Panc1 (cell line): ENCODE measurements around the gene SNAP23. TPM values are rescaled to one million over a fixed set of nuclear protein-coding genes. Genes with fewer than 3 reads are reported as not detected.
A peak's percentile ranks its signal among the peaks of the same experiment; 100 is the strongest.

Experiments
- ATAC-seq: fragments of 200-7000 bp; cut with Tn5 transposase; 2 replicates; pipeline ENCODE4 v1.9.1; 2020; ENCODE audit warnings: mild to moderate bottlenecking, moderate library complexity
- BruUV-seq: library from RNA; stranded (reverse); fragments of 400-500 nt; replicated peaks from 2 replicates; lab custom pipeline; 2021; lab: Mats Ljungman, UMichigan
- CTCF ChIA-PET: fragments of 300-600 bp; sonication (Branson Sonifier 250); formaldehyde crosslinking; loops from one replicate; lab custom pipeline; 2022; ENCODE audit warnings: antibody characterized with exemption; lab: Charles Lee
- POLR2A ChIA-PET: fragments of 300-600 bp; sonication (Branson Sonifier 250); formaldehyde crosslinking; loops from one replicate; lab custom pipeline; 2022; ENCODE audit warnings: antibody characterized with exemption; lab: Charles Lee
- DNase-seq: peaks from one replicate; pipeline ENCODE4 v3.0.0-alpha.2; 2010; ENCODE audit warnings: low read depth, low spot score
- H3K27ac ChIP-seq: 2 replicates; pipeline ENCODE4 v1.5.1; 2011; ENCODE audit warnings: mild to moderate bottlenecking, low read length, inconsistent platforms
- H3K27me3 ChIP-seq: fragments of 200-500 bp; sonication (Bioruptor generic); 2 replicates; pipeline ENCODE4 v1.6.0; 2014; ENCODE audit warnings: low read length, inconsistent platforms; ENCODE audit not compliant: control insufficient read depth, insufficient read depth
- H3K36me3 ChIP-seq: fragments of 200-500 bp; sonication (Bioruptor generic); 2 replicates; pipeline ENCODE4 v1.5.1; 2014; ENCODE audit warnings: inconsistent platforms, mild to moderate bottlenecking, low read length, moderate library complexity; ENCODE audit not compliant: control insufficient read depth, insufficient read depth
- H3K4me1 ChIP-seq: 2 replicates; pipeline ENCODE4 v1.5.1; 2011; ENCODE audit warnings: inconsistent platforms, mild to moderate bottlenecking, low read length, moderate library complexity; ENCODE audit not compliant: control insufficient read depth, insufficient read depth
- H3K4me3 ChIP-seq, 2 experiments: 2 replicates each; pipeline ENCODE4 v1.5.1; 2011 to 2012; ENCODE audit warnings: low read depth in 2 of 2, low read length in 2 of 2, mild to moderate bottlenecking in 2 of 2, inconsistent platforms in 1 of 2, moderate library complexity in 1 of 2
- H3K9me3 ChIP-seq: fragments of 200-500 bp; sonication (Bioruptor generic); 2 replicates; pipeline ENCODE4 v1.5.1; 2014; ENCODE audit warnings: low read depth, mild to moderate bottlenecking, inconsistent platforms, low read length, moderate library complexity; ENCODE audit not compliant: control insufficient read depth, insufficient read depth
- CTCF ChIP-seq: fragments of 450-650 bp; IDR thresholded peaks from 2 replicates; pipeline ENCODE4 v1.5.1; 2017; ENCODE audit warnings: mild to moderate bottlenecking
- POLR2AphosphoS5 ChIP-seq: IDR thresholded peaks from 2 replicates; pipeline ENCODE4 v1.6.1; 2012; ENCODE audit warnings: mild to moderate bottlenecking, low read depth, low read length, moderate library complexity
- REST ChIP-seq, 2 experiments: IDR thresholded peaks; 2 replicates each; pipeline ENCODE4 v1.6.1; 2011 to 2012; ENCODE audit warnings: low read depth in 2 of 2, control low read depth in 1 of 2, low read length in 1 of 2, mild to moderate bottlenecking in 1 of 2, moderate library complexity in 1 of 2; ENCODE audit not compliant: insufficient read depth in 1 of 2
- SIN3A ChIP-seq: IDR thresholded peaks from 2 replicates; pipeline ENCODE4 v1.6.1; 2012; ENCODE audit warnings: low read depth, mild to moderate bottlenecking, low read length, moderate library complexity, borderline replicate concordance; ENCODE audit not compliant: insufficient read depth
- TCF7L2 ChIP-seq: IDR thresholded peaks from 2 replicates; pipeline ENCODE4 v1.6.1; 2011; ENCODE audit warnings: mild to moderate bottlenecking, low read depth, low read length, inconsistent platforms
- in situ Hi-C: cut with HindIII; loops from 2 replicates; pipeline ENCODE4 v1.10.0; 2016; ENCODE audit warnings: low sequenced_read_pairs, low pct_unique_long_range_greater_than_20kb
- intact Hi-C: fragments of 100-400 bp; cut with micrococcal nuclease; formaldehyde crosslinking; loops from one replicate; pipeline ENCODE4 v1.10.0; 2022; ENCODE audit not compliant: unreplicated experiment
- total RNA-seq: library from RNA; stranded (reverse); gene quantifications from one replicate; pipeline ENCODE4 v1.2.1, GENCODE V29; 2021; ENCODE audit not compliant: unreplicated experiment

The SNAP23 gene
- total RNA-seq, 1 experiment from 2014 or later = 48.9 TPM

- intact Hi-C loops (no loop called here), in situ Hi-C loops (no loop called here)
- H3K4me1 ChIP-seq = peaks cover 27% of the 10 kb centered on the region
- H3K9me3 ChIP-seq = no peaks in the 10 kb centered on the region
- peaks cover 3% of the 10 kb centered on the region for H3K36me3 ChIP-seq
- peak; percentile 97 for ATAC-seq
- no peaks in the 10 kb centered on the region for H3K27me3 ChIP-seq
- BruUV-seq = no TSS peak
- peak; percentile 47 for DNase-seq
- TF ChIP-seq SIN3A (peak; percentile 97), TCF7L2 (no peak), REST (IDR thresholded peaks at IDR 0.05; ENCODE audit: insufficient read depth in 1 of 2, low read depth in 2 of 2, low read length in 1 of 2) (no peak; a peak in 1 of 4 replicates), CTCF (no peak), POLR2AphosphoS5 (peak; percentile 96)
- H3K27ac ChIP-seq = peak within 1 kb of the TSS; percentile 94
- ChIA-PET POLR2A (interaction anchor here (0.5 to 0.6 kb wide), 4 partner anchors 20 to 687 kb away, joined by 3 to 5 read pairs (median 4); partner anchors contain the start of gene STARD9), CTCF (interaction anchor here (0.6 kb wide), 2 partner anchors 34 to 494 kb away, joined by 3 to 5 read pairs; no protein-coding TSS in a partner anchor)
- H3K4me3 ChIP-seq = peak within 1 kb of the TSS; percentile 83 to 100
Measured at GRCh38 chr15:42548249-42549031, 53.0 kb downstream of the SNAP23 start, which contains the start of the genes HAUS2 and LRRC57. Gene HAUS2 (plus strand): TSS chr15:42548838. CDS start chr15:42548873, 35 bp downstream. Gene LRRC57 (minus strand): TSS chr15:42548793. CDS start chr15:42548434, 359 bp downstream.

GRCh38 chr15:42549032-42549491 is 53.6 kb downstream of the SNAP23 start:
- peaks cover 3% of the 10 kb centered on the region for H3K36me3 ChIP-seq
- DNase-seq (peak; percentile 25), ATAC-seq (peak; percentile 67)
- no TSS peak for BruUV-seq
- ChIA-PET POLR2A (interaction anchor here (0.5 to 0.6 kb wide), 3 partner anchors 20 to 686 kb away, joined by 3 to 5 read pairs (median 4); no protein-coding TSS in a partner anchor), CTCF (interaction anchor here (0.6 kb wide), 2 partner anchors 34 to 494 kb away, joined by 3 to 5 read pairs; no protein-coding TSS in a partner anchor)
- in situ Hi-C loops (no loop called here), intact Hi-C loops (no loop called here)
- peaks cover 27% of the 10 kb centered on the region for H3K4me1 ChIP-seq
- H3K27me3 ChIP-seq = no peaks in the 10 kb centered on the region
- TF ChIP-seq TCF7L2 (no peak), POLR2AphosphoS5 (no peak), REST (IDR thresholded peaks at IDR 0.05; ENCODE audit: insufficient read depth in 1 of 2, low read depth in 2 of 2, low read length in 1 of 2) (no peak), SIN3A (no peak), CTCF (no peak)
- peak overlapping the region; percentile 83 to 100 for H3K4me3 ChIP-seq
- H3K9me3 ChIP-seq = no peaks in the 10 kb centered on the region
- H3K27ac ChIP-seq = peak overlapping the region; percentile 94
